Putamen (tissue), 1 donor: ENCODE results near the gene MYMK.
A peak's percentile ranks its signal among the peaks of the same experiment; 100 is the strongest.
"Not testable (repeated sequence)": the region's sequence is repeated elsewhere in the genome, so short reads cannot be mapped to it uniquely, and the experiment has no call there.

Source experiments
- DNase-seq: peaks from one replicate; pipeline ENCODE4 v3.0.0-alpha.2; 2016; ENCODE audit warnings: low spot score

The MYMK gene, protein sequence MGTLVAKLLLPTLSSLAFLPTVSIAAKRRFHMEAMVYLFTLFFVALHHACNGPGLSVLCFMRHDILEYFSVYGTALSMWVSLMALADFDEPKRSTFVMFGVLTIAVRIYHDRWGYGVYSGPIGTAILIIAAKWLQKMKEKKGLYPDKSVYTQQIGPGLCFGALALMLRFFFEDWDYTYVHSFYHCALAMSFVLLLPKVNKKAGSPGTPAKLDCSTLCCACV

DNA sequence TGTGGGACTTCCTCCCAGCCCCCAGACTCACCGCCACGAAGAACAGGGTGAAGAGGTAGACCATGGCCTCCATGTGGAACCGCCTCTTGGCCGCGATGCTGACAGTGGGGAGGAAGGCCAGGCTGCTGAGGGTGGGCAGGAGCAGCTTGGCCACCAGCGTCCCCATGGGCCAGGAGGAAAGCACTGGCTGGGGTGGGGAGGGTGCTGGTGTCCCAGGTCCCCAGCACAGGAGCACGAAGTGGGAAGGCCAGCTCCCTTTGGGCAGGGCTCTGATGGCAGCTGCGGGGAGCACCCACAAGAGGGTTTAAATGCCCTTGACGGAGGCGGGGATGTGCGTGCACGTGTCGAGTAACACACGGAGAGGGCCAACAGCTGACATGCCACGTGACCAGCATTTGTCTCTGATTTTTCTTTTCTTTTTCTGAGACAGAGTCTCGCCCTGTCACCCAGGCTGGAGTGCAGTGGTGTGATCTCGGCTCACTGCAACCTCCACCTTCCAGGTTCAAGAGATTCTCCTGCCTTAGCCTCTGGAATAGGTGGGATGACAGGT is at the start of gene MYMK:
Gene MYMK, minus strand, starts transcription at position 281 of the 550 bp plus-strand sequence. Its CDS starts 115 bp downstream, at position 166.
- no peak for DNase-seq

DNA sequence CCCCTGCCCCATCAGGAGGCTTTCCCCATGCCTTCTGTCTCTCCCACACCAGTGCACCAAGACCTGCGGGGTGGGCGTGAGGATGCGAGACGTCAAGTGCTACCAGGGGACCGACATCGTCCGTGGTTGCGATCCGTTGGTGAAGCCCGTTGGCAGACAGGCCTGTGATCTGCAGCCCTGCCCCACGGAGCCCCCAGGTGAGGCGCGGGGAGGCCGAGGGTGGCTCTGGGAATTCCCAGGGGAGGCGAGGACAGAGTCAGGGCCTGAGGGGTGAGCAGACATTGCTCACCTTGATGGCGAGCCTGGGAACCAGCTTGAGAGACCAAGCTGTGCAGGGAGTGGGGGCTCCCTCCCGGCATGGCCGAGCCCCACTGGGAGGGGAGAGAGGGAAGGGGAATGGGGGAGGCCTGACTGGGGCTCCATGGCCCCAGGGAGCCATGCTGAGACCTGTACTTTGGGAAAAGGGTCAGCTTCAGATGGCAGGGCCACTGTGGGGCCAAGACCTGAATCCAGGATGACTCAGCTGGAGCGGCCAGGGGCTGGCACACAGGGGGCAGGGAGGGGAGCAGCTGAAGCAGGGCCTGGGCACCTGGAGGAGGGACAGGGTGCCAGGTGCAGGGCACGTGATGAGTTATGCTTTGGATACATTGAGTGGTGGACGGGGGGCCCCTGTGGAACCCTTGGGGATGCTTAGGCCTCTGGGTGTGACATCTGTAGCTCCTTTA is 49.2 kb upstream of the MYMK start:
- DNase-seq = no peak

DNA sequence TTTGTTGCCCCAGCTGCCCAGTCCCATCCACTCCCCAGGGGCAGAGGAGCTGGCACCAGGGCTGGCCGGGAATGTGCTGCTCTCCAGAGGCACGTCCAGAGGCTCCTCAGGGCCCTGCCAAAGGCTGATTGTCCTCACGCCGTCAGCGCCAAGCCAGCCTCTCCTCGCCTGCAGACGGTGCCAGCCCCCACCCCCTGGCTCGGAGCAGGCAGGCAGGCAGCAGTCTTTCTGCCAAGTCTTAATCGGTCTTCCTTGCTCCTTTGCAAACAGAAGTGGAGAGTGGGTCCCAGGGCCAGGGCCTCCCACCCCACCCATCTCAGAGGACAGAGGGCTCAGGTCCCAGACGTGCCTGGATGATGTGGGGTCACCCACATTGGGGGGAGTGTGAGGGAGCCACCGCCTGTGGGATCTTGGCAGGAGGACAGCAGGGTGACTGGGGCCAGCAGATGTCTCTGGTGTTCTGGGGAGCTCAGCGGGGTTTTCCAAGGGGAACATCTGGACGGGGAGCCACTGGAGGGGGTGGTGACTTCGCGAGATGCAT is 48.1 kb upstream of the MYMK start:
- DNase-seq = peak; percentile 86

DNA sequence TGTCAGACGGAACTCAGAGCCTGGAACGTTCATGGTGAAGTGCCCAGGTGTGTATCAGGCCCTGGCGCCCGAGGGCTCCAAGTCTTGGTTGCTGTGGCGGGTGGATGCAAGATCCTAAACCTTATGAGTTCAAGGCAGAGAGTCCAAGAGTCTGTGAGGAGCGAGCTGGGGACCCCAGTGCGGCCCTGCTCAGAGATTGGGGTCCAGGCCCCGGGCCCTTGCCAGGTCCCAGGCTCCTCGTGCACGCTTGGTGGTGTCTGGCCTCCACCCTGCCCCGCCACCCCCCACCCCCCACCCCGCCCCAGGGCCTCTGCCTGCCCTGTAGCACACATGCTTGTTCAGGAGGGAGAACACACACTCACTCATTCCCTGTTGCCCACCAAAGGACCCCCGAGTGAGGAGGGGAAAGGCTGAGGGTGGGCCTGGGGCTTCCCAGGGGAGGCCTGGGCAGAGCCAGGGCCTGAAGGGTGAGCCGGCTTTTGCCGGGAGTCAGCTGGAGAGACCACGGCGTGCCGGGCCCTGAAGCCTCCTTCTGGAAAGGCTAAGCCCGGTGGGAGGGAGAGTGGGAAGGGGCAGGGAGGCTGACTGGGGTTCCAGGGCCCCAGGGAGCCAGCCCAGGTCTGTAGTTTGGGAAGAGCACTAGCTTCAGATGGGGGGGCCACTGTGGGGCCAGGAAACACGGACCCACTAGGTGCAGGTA is 47.3 kb upstream of the MYMK start:
- no peak for DNase-seq

DNA sequence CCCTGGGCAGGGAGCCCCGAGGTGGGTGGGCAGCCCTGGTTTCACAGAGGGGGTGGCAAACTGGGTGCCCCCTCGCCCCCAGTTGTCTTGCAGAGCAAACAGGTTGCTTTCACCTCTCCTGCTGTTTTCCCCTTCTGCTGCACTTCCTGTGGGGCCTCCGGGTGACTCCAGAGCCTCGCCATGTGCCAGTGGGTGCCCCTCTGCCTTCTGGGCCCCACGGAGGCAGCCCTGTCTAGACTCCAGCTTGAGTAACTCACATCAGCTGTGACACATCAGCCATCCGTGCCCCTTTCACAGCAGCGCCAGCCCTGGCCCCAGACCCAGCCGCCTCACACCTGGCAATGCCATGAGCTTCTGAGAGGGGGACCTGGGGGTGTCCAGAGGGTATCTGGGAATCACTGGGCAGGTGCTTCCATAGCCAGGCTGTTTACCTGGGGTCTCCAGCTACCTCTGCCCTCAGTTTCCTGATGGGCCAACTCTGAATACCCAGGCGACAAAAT is 46.7 kb upstream of the MYMK start:
- no peak for DNase-seq

DNA sequence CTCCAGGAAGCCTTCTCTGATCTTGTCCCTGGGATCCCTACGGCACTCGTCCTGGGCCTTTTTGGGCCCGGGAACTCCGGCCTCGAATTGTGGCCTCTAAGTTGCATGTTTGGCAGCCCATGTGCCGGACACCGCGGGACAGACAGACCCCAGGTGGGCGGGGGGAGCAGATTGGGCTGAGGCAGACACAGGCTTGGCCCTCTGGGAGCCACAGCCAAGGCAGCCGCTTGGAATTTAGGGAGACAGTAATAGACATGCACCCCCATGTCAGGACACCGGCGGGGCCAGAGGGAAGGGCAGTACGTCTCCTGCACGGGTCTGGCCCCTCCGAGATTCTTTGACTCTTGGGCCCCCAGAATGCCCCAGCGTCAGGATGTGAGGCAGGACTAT is 45.9 kb upstream of the MYMK start:
- no peak for DNase-seq

DNA sequence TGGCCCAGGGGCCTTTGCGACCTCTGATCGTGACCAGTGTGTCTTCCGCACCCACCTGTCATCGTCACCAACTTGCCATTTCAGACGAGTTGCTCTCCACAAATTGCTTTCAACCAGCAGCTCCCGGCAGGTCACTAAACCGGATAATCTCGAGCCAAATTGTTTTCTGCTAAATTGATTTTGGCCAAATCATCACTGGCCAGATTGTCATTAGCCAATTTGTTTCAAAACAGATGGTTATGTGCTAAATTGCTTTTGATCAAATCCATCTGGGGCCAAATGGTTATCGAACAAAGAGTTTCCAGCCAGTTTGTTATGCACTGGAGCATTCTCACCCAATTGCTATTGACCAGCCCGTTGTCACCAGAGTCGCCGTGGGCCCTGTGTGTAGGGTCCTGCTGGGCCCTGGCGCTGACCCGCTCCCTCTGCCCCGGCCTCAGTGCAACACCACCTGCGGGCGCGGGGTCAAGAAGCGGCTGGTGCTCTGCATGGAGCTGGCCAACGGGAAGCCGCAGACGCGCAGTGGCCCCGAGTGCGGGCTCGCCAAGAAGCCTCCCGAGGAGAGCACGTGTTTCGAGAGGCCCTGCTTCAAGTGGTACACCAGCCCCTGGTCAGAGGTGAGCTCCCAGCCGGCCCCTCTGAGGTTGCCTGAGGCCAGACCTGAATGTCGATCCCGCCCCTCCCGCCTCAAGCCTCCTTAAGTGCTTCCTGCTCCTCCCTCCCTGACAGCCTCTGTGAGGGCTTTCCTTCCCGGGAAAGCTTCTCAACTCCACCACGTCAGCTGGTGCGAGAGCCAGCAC is 45.3 kb upstream of the MYMK start:
- no peak for DNase-seq

DNA sequence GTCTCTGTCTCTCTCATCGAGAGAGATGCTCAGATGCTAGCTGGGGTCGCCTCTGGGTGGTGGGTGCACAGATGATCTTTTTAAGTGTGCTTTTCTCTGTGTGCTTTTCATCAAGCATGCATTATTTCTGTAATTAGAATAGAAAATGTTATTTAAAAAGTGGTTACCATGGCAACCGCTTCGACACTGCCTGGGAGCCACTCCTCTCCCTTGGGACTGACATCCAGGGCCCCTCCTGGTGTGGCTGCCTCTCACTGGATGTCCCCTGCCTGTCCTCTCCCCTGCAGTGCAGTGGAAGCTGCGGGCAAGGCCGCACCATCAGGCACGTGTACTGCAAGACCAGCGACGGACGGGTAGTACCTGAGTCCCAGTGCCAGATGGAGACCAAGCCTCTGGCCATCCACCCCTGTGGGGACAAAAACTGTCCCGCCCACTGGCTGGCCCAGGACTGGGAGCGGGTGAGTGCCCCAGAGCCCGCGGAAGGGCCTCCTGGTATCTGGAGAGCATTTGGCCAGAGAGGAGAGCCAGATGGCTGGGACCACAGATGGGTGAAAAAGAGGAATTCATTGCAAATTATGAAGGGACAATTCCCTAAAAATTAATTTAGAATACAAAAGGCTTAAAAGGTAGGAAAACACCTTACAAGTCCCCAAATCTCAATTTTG is 44.5 kb upstream of the MYMK start:
- no peak for DNase-seq

DNA sequence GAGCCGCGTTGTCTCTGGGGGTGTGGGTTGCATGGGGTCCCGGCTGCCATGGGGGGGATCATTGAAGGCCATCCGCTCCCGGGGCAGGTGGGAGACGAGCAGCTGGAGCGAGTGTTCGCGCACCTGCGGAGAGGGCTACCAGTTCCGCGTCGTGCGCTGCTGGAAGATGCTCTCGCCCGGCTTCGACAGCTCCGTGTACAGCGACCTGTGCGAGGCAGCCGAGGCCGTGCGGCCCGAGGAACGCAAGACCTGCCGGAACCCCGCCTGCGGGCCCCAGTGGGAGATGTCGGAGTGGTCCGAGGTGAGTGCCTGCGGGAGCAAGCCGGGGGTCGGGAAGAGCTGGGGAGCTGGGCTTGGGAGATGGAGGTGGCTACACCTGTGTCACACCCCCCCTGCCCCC is 43.4 kb upstream of the MYMK start:
- DNase-seq = no peak

DNA sequence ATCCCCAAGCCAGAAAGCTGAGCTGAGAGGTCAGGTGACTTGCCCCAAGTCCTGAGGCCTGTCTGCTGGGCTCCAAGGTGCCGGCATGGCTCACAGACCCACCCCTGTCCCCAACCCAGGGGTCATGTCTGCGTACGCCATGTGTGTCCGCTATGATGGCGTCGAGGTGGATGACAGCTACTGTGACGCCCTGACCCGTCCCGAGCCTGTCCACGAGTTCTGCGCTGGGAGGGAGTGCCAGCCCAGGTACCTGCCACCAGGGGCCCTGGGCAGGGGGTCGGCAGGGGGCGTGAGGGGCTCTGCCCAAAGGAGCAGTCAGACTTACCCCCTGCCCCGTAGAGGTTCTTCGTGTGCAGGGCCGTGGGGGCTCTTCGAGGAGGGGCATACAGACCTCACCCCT is 42.1 kb upstream of the MYMK start:
- DNase-seq = no peak

DNA sequence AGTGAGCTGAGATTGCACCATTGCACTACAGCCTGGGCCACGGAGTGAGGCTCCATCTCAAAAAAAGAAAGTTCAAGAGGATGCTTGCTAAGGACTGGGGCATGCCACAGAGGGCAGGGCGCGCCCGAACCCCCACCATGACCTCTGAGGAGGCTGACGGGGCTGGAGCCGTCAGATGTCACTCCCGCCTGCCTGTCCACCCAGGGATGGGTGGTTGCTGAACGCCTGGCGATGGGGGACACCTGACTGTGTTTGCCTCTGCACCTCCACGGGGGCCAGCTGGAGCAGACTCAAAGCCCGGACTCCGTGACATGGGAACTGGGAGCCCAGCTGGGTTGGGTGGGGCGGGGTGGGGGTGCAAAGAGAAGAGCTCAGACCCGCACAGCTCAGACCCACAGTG is 41.6 kb upstream of the MYMK start:
- no peak for DNase-seq

DNA sequence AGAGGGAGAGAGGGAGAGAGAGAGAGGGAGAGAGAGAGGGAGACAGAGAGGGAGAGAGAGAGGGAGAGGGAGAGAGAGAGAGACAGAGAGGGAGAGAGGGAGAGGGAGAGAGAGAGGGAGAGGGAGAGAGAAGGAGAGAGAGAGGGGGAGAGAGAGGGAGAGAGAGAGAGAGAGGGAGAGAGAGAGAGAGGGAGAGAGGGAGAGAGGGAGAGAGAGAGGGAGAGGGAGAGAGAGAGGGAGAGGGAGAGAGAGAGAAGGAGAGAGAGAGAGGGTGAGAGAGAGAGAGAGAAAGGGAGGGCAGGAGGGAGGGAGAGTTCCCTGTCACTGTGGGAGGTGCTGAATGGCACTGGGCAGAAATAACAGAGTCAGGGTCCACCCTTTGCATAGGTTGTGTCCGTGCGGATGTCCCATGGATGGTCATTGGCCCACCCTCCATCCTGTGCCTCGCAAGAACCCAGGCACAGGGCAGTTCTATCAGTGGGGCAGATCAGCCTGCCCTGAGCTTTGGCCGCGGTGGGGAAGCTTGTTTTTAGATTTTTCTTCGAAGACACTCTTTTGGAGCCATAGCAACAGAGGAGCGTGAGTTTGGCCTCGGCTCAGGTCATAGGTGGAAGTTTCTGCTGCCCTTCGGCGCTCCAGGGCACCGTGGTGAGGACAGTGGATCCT is 39.8 kb upstream of the MYMK start:
- no peak for DNase-seq

DNA sequence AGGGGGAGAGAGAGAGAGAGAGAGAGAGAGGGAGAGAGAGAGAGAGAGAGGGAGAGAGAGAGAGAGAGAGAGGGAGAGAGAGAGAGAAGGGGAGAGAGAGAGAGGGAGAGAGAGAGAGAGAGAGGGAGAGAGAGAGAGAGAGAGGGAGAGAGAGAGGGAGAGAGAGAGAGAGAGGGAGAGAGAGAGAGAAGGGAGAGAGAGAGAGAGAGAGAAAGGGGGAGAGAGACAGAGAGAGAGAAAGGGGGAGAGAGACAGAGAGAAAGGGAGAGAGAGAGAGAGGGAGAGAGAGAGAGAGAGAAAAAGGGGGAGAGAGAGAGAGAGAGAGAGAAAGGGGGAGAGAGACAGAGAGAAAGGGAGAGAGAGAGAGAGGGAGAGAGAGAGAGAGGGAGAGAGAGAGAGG is 39.1 kb upstream of the MYMK start:
- DNase-seq = not testable (repeated sequence)

DNA sequence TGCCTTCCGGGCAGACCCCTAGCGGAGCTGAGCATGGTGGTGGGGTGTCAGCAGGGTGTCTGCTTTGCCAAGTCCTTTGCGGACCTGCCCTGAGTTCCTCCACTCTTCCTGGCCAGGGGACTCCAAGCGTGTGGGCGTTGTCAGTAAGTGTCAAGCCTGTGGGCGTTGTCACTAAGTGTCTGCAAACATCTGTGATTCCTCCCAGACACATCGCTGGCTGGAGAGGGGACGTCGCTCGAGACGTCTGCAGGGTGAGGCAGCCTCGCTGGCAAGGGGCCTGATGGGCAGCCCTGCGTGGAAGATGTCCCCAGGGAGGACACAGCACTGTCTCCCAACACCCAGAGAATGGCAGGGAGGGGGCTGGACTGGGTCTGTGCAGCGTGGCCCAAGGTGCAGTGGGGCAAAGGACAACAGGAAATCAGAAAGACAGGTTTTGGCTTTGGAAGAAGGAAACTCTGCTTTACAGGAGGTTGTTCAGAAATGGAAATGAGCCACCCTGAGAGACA is 38.6 kb upstream of the MYMK start:
- DNase-seq = no peak

DNA sequence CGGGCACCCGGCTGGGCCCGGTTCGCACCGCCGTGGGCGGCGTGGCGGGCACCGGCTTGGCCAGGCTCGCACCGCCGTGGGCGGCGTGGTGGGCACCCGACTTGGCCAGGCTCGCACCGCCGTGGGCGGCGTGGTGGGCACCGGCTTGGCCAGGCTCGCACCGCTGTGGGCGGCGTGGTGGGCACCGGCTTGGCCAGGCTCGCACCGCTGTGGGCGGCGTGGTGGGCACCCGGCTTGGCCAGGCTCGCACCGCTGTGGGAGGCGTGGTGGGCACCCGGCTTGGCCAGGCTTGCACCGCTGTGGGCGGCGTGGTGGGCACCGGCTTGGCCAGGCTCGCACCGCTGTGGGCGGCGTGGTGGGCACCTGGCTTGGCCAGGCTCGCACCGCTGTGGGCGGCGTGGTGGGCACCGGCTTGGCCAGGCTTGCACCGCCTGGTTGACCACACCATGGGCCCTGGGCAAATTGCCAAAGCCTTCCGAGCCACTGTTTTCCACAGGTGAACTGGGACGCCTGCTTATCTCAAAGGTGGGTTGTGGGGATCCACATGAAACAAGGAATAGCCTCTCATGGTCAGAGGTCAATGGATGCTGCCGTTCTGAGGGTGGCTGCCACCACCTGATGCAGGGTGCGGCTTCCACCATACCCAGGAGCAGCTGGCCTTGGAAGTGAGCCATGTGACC is 38.0 kb upstream of the MYMK start:
- DNase-seq = no peak

DNA sequence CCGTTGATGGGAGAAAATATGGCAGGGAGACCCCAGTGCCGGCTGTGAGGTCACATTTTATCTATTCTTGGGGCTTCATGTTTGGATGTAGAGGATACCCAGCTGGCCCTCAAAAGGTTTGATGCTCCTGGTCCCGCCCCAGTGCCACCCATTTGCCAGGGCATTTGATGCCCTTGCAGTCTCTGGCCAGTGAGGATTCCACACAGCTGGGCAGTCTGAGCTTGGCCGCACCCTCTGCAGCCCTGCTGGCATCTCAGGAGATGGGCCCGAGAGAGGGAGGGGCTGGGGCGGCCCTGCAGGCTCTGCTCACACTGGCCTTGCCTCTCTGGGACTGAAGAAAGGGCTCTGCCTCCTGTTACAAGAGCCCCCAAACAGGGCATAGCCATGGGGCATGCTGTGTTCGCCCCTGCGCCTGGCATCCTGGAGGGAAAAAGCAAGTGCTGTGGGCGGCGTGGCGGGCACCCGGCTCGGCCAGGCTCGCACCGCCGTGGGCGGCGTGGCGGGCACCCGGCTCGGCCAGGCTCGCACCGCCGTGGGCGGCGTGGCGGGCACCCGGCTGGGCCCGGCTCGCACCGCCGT is 37.3 kb upstream of the MYMK start:
- no peak for DNase-seq

DNA sequence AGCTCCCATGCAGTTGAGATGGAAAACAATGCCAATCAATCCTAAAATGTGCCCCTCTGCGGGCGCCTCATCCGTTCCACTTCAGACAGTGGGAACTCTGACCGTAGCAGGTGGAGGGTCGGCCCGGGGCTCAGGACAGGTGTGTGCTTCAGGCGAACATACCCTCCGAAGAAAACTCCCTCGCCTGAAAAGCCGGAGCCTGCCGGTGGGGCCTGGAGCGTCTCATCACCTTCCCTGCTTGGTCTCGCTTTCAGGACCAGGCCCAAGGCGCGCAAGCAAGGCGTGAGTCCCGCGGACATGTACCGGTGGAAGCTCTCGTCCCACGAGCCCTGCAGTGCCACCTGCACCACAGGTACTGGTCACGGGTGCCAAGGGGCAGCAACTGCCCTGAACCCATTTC is 36.2 kb upstream of the MYMK start:
- DNase-seq = no peak

DNA sequence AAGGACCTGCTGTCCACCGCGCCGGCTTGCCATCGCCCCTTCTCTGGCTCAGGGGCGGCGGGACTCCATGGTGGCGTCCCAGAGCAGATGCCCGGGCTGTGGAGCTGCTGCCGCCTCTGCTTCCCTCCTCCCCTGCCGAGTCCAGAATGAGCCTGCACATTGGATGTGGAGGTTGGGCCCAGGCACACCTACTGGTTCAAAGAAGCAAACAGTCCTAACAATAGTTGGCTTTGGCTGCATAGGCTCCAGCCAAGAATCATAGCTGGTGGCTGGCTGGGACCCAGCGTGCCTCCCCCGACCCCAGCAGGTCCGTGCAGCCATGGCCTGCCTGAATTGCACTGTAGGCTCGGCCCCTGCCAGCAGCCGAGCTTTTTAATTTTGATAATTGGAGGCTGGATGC is 35.6 kb upstream of the MYMK start:
- DNase-seq = no peak
